COLO668 (cell line): Measurements from ENCODE around the gene RNF217.
"Not testable (repeated sequence)": the region's sequence is repeated elsewhere in the genome, so short reads cannot be mapped to it uniquely, and the experiment has no call there.

Source experiments
- DNase-seq: peaks from one replicate; lab custom pipeline; 2025; ENCODE audit not compliant: unreplicated experiment; lab: John Stamatoyannopoulos, UW

RNF217 gene

DNA sequence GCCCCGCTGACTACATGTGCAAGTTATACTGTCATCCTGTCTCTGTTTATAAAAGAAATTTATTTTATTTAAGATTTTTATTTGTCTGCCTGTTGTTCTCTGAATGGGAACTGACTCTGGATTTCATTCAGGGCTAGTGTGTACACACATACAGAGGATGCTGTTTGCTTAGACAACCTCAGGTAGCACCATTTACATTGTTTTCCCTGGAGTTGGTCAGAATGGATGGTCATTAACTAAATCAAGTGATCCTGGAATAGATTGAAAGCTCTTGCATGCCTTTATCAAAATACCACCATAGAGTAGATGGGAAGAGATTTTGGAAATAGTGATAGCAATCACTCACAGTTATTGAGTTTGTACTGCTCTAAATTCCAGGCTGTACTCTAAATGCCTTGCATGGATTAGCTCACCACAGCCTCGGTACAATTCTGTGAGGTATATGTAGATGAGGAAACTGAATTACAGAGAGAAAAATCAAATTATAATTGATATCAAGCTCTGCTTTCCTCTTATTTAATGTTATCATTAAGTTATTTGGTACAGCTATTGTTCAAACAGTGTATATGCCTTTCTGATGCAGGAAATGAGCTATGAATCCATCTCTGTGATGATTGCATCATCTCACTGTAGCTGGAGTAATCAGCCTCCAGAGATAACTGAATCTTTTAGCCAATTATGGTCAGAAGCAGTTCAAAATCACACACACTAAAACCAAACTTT, 51.9 kb downstream of the RNF217 start:
- DNase-seq, result no peak

DNA sequence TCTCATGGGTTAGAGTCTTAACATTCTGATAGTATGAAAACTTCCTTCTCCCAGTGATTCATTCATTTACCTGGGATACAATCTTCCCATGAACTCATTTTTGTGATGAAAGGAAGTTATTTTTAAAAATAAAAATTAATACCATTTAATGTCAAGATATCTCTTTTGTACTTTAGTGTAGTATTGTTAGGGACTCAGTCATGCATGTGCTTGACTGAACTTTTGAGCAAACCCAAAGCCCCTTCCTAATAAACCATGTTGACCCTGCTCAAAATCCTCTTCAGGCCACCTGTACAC, 52.4 kb downstream of the RNF217 start:
- no peak for DNase-seq

DNA sequence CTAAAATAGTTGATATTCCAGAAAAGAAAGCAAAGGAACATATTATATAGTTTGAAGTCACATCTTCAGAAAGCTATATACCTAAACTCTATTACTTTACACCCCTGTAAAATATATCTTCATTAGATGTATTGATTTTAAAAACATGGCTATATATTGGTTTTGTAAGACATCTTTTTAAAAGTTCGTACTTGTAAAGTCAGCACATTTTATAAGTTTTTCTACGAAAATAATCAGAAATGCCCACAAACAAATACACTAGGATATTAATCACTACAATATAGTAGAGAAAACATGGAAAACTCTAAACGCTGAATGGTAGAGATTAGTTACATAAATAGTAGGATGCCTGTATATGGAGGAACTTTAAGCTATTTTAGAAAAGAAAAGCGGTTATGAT, 52.9 kb downstream of the RNF217 start:
- DNase-seq, result no peak

DNA sequence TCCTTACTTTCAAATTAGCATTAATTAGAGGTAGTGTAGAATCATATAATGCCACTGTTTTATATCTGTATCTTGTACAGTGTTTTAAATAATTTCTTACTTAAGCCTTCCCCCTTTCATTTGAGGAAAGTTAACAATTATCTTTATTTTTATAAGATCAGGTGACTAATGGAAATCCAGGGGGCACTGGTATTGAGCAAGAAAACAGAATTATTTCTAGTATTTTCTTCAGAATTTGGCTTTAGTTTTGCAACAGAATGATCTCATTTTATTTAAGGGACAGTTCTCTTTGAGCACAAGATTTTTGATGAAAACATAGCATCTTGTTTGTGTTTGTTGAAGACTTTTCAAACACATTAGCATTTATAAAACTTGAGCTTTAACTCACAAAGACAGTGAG, 55.9 kb downstream of the RNF217 start:
- DNase-seq, result no peak

DNA sequence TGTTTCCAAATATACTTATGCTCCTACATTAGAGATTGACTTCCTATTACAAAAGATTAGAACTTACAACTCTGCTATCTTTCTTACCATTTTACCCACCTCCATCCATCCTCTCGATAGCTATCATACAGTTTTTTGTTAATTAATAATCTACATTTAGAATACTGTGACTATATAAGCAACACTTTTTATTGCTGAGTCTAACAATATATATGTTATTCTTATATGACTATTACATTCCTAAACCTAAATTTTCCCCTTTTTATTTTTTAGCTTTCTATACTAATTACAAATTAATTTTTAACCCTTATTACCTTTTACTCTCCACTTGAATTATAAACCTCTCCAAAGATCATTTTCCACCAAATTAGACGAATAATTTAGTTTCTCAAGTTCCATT, 57.0 kb downstream of the RNF217 start:
- DNase-seq, result no peak

DNA sequence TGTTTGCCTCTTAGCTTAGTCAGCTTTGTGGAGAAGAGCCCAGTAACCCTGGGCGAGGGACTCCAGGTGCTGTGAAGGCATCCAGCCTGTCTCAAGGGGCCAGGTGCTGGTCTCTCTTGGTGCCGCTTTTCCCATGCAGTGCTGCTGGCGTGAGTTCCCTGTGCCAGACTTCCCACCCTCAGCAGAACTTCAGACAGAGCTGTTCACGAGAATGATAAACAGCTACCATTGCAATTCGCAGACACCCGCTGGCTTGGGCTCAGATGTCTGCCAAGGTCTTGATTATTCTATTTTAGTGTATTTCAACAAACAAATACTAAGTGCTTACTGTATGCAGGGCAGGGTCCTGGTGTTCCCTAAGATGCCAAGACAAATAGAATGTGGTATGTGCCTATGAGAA, 57.7 kb downstream of the RNF217 start:
- no peak for DNase-seq

DNA sequence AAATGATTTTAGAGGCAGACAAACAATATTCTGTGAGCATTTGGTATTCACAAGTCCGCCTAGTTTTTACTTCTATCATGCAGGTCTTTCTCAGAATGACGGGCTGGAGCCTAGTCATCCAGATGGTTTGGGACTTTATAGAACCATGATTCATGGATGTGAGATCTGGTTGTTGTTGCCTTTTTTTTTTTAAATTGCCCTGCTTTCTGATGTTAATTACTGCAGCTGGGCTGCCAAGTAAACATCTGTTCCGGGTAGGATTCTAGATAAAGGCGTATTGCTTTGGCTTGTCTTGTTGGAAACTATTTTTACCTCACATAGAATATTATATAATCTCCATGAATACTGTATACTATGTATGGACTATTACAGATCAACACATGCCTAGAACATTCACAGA, 58.1 kb downstream of the RNF217 start:
- DNase-seq, result no peak

DNA sequence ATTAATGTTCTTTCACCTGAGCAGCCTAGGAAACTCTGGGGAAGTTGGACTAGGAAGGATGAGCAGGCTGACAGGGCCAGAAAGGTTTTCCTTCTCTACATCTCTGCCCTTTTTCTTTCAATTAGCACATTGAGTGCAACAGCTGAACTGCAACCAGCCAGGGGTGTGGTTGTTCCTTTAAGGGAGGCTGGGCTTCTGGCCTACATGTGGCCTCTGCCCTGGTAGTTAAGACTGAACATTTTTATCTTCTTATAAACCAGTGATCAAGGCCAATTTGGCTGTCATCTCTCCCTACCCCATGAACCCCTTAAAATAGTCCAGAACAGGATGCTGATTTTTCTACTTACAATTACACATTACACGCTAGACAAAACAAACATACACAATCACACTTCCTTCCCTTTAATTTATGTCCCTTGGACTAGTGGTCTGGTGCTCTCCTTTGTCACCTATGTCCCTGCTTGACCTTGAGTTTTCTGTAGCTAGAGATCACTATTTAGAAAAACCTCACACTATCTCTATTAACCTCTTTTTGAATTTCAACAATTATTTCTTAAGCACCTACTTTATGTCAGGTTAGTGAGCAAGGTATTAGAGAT, 60.3 kb downstream of the RNF217 start:
- no peak for DNase-seq

DNA sequence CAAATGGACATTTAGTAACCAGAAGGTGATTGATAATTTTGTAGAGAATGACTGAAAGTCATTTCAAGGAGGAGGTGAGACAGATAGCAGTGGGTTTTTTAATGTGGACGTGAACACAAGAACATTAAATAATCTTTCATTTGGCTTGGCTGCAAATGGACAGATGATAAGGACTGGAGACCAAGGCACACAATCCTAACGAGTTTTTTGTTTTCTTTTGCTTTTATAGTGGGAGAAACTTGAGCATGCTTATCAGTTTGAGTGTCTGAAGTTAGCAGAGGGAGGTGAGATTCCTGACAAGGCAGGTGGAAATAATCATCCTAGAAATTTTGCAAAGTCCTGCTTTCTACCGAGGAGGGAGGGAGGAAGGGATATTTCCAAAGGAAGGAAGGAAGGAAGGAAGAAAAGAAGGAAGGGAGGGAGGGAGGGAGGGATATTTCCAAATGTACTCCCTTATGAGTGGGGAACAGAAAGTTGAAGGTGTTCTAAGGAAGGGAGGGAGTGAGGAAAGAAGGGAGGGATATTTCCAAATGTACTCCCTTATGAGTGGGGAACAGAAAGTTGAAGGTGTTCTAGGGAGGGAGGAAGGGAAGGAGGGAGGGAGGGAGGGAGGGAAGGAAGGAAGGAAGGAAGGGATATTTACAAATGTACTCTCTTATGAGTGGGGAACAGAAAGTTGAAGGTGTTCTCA, 63.1 kb downstream of the RNF217 start:
- DNase-seq, result no peak

DNA sequence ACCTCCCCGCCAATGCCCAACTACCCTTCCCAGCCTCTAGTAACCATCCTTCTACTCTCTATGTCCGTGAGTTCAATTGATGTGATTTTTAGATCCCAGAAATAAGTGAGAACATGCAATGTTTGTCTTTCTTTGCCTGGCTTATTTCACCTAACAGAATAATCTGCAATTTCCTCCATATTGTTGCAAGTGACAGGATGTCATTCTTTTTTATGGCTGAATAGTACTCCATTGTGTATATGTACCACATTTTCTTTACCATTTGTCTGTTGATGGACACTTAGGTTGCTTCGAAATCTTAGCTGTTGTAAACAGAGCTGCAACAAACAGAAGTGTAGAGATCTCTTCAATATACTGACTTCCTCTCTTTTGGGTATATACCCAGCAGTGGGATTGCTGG, 65.0 kb downstream of the RNF217 start:
- no peak for DNase-seq

DNA sequence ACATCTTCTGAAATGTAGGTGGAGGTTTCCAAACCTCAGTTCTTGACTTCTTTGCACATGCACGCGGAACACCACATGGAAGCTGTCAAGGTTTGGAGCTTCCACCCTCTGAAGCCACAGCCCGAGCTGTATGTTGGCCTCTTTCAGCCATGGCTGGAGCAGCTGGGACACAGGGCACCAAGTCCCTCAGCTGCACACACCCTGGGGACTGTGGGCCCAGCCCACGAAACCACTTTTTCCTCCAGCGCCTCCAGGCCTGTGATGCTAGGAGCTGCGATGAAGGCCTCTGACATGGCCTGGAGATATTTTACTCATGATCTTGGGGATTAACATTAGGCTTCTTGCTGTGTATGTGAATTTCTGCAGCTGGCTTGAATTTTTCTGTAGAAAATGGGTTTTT, 68.7 kb downstream of the RNF217 start:
- no peak for DNase-seq

DNA sequence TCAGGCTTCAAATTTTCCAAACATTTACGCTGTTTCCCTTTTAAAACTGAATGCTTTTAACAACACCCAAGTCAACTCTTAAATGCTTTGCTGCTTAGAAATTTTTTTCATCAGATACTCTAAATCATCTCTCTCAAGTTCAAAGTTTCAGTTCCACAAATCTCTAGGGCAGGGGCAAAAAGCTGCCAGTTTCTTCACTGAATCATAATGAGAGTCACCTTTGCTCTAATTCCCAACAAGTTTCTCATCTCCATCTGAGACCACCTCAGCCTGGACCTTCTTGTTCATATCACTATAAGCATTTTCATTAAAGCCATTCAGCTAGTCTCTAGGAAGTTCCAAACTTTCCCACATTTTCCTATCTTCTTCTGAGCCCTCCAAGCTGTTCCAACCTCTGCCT, 69.1 kb downstream of the RNF217 start:
- no peak for DNase-seq

DNA sequence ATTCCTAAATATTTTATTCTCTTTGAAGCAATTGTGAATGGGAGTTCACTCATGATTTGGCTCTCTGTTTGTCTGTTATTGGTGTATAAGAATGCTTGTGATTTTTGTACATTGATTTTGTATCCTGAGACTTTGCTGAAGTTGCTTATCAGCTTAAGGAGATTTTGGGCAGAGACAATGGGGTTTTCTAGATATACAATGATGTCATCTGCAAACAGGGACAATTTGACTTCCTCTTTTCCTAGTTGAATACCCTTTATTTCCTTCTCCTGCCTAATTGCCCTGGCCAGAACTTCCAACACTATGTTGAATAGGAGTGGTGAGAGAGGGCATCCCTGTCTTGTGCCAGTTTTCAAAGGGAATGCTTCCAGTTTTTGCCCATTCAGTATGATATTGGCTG, 72.7 kb downstream of the RNF217 start:
- DNase-seq, result not testable (repeated sequence)

DNA sequence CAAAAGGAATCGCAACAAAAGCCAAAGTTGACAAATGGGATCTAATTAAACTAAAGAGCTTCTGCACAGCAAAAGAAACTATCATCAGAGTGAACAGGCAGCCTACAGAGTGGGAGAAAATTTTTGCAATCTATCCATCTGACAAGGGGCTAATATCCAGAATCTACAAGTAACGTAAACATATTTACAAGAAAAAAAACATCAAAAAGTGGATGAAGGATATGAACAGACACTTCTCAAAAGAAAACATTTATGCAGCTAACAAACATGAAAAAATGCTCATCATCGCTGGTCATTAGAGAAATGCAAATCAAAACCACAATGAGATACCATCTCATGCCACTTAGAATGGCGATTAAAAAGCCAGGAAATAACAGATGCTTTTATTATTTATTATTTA, 74.2 kb downstream of the RNF217 start:
- DNase-seq, result not testable (repeated sequence)

DNA sequence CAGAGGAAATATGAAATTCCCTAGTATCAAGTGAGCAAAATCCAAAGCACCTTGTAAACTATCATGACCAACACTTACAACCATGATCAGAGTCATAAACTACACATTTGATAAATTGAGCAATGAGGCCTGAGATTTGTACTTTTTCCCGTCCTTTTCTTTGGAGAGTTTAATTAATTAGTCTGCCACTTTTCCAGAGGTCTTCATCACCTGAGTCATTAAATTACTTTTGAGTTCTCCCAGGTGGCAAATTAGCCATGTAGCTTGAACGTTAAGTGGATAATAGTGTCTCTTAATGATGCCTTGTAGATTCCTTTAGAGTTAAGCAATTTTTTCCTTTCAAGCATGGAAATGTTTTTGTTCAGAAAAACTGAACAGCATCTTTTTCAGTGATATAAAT, 75.6 kb downstream of the RNF217 start:
- no peak for DNase-seq

DNA sequence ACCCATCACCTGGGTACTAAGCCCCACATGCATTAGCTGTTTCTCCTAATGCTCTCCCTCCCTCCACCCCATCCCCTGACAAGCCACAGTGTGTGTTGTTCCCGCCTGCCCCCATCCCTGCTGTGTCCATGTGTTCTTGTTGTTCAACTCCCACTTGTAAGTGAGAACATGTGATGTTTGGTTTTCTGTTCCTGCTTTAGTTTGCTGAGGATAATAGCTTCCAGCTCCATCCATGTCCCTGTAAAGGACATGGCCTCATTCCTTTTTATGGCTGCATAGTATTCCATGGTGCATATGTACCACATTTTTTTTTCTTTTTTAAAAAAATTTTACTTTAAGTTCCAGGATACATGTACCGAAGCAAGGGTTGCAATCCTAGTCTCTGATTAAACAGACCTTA, 76.7 kb downstream of the RNF217 start:
- no peak for DNase-seq

DNA sequence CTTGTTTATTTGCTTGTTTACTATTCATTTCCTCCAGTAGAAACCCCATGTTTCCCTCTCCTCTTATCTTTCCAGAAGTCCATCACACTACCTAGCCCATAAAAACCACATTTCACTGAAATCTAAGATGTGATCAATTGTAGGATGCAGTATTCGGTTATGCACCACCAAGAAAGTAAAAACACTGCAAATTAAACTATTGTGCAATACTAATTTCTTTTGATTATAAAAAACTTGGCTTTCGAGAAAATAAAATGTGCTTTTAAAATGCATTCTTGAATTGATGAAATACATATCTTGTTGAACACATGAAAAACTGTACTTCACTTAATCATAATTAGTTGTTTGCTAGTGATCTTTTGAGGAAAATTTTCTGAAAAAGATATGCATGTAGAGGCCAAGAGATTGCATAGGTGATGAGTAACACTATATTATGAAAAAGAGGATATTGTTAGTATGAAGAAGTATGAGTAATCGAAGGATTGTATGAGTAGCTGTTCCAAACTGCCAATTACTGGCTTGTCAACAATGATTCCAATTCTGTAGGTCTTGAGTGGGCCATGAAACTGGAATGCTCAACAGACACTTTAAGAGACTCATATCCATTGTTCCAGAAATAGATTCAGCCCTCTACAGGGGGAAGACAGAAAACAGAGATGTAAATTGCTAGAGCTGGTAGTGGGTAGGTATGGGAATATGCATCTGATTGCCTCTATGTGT, 79.7 kb downstream of the RNF217 start:
- DNase-seq, result no peak

DNA sequence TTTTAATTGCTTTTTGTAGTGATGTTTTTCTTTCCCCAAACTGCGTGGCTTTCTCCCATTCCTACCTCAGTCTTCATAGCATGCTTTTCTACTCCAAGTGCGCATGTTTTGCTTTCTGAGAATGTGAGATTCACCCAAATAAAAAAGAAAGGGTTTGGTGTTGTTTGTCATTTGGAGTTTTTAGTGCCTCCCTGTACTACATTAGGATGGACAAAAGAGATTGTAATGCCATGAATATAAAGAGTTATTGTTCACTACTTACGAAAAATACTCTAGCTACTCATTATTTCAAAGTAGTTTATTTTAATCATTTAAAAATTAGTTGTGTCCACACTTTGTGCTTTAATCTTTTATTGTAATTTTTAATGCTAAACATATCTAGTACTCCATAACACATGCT, 81.8 kb downstream of the RNF217 start:
- no peak for DNase-seq

DNA sequence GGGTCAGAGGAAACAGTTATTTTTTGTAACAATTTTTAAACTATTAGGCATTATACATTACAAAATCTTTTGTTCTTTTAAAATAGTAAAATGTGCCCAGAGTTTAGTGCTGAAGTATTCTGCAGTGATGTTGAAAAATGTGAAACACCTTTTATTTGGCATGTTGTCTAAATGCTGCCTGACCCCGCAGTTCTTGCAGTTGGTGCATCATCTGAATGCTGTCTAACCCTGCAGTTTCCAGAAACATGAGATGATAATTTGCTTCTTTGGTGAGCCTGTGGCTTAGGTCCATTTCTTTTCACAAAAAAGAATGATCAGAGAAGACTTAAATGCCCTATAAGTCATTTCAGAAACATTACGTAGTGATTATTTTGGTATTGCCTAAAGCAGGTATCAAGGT, 82.4 kb downstream of the RNF217 start:
- DNase-seq, result no peak

DNA sequence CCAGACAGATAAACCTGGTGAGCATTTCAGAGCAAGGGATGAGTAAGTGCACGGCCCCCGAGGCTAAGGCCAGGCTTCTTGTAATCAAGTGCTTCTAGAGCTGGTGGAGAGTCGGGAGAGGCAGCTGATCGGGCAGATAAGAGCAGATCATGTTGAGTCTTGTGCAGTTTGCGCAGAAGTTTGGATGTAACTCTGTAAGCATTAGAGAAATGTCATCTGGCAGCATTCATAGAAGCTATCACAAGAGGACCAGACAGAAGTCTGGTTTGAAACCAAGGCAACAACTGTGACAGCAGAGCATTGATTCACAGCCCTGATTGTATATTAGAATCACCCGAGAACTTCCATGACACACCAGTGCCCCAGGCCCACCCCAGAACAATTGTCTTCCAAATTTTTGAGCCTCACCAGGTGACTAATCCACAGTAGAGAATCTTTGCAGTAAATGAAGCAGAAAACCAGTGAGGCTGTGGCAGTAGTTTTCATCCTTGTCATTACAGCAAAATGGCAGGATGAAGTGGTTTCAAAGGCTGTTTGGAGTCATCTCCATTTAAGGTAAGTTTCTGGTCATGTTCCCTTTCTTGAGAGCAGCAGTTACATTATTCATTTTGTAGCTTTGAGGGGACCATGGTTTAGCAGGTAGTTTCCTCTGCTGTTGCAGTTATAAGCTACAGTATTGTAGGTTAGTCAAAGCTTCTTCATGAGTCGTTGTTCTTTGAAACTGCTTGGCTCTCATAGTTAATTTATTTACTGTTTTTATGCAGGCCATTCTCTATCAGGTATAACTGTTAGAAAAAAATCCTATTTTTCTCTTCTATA, 84.1 kb downstream of the RNF217 start:
- DNase-seq, result no peak

DNA sequence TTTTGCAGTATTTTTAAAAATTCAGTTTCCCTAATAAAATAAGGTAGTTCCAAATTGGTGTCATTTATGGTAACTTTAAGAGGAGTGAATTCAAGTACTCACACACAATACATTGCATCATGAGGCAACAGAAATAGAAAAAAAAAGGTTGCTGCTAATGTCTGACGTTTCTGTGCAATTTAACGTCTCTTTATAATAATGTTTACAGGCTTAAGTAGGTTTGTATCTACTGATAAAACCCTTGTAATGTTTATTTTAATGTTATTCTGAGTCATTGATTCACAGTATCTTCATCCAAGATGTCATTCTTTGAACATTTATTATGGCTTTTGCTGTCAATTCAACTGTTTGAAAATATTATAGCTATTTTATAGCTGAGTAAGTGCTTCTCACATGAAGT, 86.0 kb downstream of the RNF217 start:
- DNase-seq, result no peak
